Activated CD4-positive, alpha-beta memory T cell treated with anti-CD3 and anti-CD28 coated beads for 36 hours (primary cell): ENCODE data around the gene NUTM2B. TPM values are rescaled to one million over a fixed set of nuclear protein-coding genes. Genes with fewer than 3 reads are reported as not detected.
"Not testable (repeated sequence)": the region's sequence is repeated elsewhere in the genome, so short reads cannot be mapped to it uniquely, and the experiment has no call there.

Experiments used
- CTCF ChIA-PET: fragments of 350-600 bp; sonication (Branson Sonifier 250); formaldehyde crosslinking; loops from one replicate; lab custom pipeline; 2021; ENCODE audit warnings: antibody characterized with exemption, inconsistent platforms; lab: Charles Lee
- POLR2A ChIA-PET: fragments of 350-600 bp; sonication (Branson Sonifier 250); formaldehyde crosslinking; loops from one replicate; lab custom pipeline; 2021; ENCODE audit warnings: antibody characterized with exemption; lab: Charles Lee
- DNase-seq: peaks from one replicate; pipeline ENCODE4 v3.0.0-alpha.2; 2020
- H3K27ac Mint-ChIP-seq: one replicate; pipeline ENCODE4 v1.8.0; 2021; ENCODE audit warnings: mixed read lengths
- H3K27me3 Mint-ChIP-seq: one replicate; pipeline ENCODE4 v1.8.0; 2021; ENCODE audit warnings: mixed read lengths
- H3K36me3 Mint-ChIP-seq: one replicate; pipeline ENCODE4 v1.8.0; 2021; ENCODE audit warnings: mixed read lengths
- H3K4me1 Mint-ChIP-seq: one replicate; pipeline ENCODE4 v1.8.0; 2021; ENCODE audit warnings: low read depth, mixed read lengths
- H3K4me3 Mint-ChIP-seq: one replicate; pipeline ENCODE4 v1.8.0; 2021; ENCODE audit warnings: mild to moderate bottlenecking, mixed read lengths
- H3K9me3 Mint-ChIP-seq: one replicate; pipeline ENCODE4 v1.8.0; 2021; ENCODE audit warnings: mixed read lengths
- intact Hi-C: fragments of 100-400 bp; cut with micrococcal nuclease; formaldehyde crosslinking; loops from one replicate; pipeline ENCODE4 v1.15.1; 2023
- total RNA-seq, 2 experiments: library from RNA; stranded (reverse); gene quantifications; one replicate each; pipeline ENCODE4 v1.2.3, GENCODE V29; 2021

NUTM2B gene
- under 1 TPM; 0.45 to 0.56 TPM for total RNA-seq

GRCh38 chr10:79702927-79703326 is at the start of gene NUTM2B:
Gene NUTM2B, plus strand, starts transcription at chr10:79703227. Its CDS starts 383 bp downstream, at chr10:79703610.
- intact Hi-C loops, H3K4me3 Mint-ChIP-seq, H3K27ac Mint-ChIP-seq, H3K9me3 Mint-ChIP-seq, CTCF ChIA-PET, H3K36me3 Mint-ChIP-seq, POLR2A ChIA-PET, H3K4me1 Mint-ChIP-seq, DNase-seq, H3K27me3 Mint-ChIP-seq: not testable (repeated sequence)

DNA sequence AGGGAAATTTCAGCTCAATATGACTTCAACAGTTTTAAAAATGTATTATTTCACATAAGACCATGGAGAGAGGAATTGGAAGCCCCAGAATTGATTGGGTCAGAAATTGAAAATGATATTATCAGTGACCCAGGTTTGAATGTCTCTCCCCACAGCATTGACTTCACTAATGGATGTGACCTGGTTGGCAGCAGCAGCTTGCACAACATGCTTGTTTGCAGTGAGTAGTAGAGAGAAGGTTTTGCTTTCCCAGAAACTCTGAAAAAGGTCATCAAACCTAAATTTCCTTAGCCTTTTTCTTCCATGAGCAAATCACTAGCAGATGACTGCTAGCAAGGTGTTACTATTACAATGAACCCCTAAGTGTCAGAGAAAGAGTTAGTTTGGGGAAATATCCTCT is 39.7 kb upstream of the NUTM2B start:
- not testable (repeated sequence) for H3K4me3 Mint-ChIP-seq

GRCh38 chr10:79664686-79665085 is 38.3 kb upstream of the NUTM2B start:
- H3K9me3 Mint-ChIP-seq, intact Hi-C loops, DNase-seq, H3K4me3 Mint-ChIP-seq, H3K27me3 Mint-ChIP-seq, H3K4me1 Mint-ChIP-seq, POLR2A ChIA-PET, H3K36me3 Mint-ChIP-seq, H3K27ac Mint-ChIP-seq, CTCF ChIA-PET: not testable (repeated sequence)

More for the DNA sequence above, 39.7 kb upstream of the NUTM2B start:
- H3K9me3 Mint-ChIP-seq, DNase-seq, H3K36me3 Mint-ChIP-seq, H3K27ac Mint-ChIP-seq, H3K4me1 Mint-ChIP-seq, CTCF ChIA-PET, POLR2A ChIA-PET, intact Hi-C loops, H3K27me3 Mint-ChIP-seq: not testable (repeated sequence)

DNA sequence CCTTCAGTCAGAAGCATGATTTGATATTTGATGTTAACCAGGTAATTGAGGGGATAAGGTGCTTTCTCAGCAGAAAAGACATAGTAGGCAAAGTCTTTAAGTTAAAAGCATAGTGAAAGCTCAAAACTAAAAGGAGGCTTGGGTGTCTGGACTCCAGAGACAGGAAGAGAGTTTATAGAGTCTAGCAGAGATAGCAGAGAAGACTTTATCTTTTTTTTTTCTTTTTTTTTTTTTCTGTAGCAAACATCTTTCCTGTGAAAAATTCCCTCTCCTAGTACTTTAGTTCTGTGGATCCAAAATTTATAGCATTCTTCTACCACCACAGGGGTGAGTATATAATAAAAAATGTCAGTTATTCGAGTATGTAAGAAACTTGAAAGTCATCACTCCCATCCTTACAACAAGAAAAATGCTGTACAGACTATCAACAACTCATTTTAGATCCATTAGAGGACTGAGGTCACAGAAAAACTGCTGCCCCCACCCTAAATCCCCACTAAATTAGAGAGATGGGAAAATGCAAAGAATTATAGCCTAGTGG is 33.7 kb upstream of the NUTM2B start:
- H3K36me3 Mint-ChIP-seq, H3K4me3 Mint-ChIP-seq, H3K9me3 Mint-ChIP-seq, intact Hi-C loops, H3K4me1 Mint-ChIP-seq, CTCF ChIA-PET, DNase-seq, H3K27ac Mint-ChIP-seq, POLR2A ChIA-PET, H3K27me3 Mint-ChIP-seq: not testable (repeated sequence)

DNA sequence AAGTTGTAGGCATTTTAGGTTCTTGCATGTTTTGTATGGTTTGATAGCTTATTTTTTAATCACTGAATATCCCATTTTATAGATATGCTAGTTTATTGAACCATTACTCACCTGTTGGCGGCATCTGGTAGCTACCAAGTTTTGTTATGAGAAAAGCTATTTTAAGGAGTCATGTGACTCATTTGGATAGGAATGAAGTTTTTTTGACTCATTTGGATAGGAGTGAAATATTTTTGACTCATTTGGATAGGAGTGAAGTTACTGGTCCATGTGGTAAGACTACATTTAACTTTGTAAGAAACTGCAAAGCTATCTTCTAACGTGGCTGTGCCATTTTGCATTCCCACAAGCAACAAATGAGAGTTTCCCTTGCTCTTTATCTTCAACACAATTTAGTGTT is 28.1 kb upstream of the NUTM2B start:
- H3K4me1 Mint-ChIP-seq, H3K9me3 Mint-ChIP-seq, POLR2A ChIA-PET, H3K36me3 Mint-ChIP-seq, H3K4me3 Mint-ChIP-seq, intact Hi-C loops, CTCF ChIA-PET, H3K27ac Mint-ChIP-seq, H3K27me3 Mint-ChIP-seq: not testable (repeated sequence)
- DNase-seq, result peak; percentile 23

GRCh38 chr10:79683026-79683883 is 19.8 kb upstream of the NUTM2B start:
- intact Hi-C loops, H3K4me3 Mint-ChIP-seq, H3K27ac Mint-ChIP-seq, POLR2A ChIA-PET, DNase-seq, H3K4me1 Mint-ChIP-seq, H3K9me3 Mint-ChIP-seq, CTCF ChIA-PET, H3K27me3 Mint-ChIP-seq: not testable (repeated sequence)
- peaks cover 12% of the 10 kb centered on the region for H3K36me3 Mint-ChIP-seq

- POLR2A ChIA-PET, CTCF ChIA-PET, H3K4me3 Mint-ChIP-seq, H3K4me1 Mint-ChIP-seq, H3K27ac Mint-ChIP-seq, H3K27me3 Mint-ChIP-seq, intact Hi-C loops, DNase-seq, H3K9me3 Mint-ChIP-seq: not testable (repeated sequence)
- H3K36me3 Mint-ChIP-seq, result peaks cover 12% of the 10 kb centered on the region
Observed at GRCh38 chr10:79683884-79684720, 18.9 kb upstream of the NUTM2B start.

DNA sequence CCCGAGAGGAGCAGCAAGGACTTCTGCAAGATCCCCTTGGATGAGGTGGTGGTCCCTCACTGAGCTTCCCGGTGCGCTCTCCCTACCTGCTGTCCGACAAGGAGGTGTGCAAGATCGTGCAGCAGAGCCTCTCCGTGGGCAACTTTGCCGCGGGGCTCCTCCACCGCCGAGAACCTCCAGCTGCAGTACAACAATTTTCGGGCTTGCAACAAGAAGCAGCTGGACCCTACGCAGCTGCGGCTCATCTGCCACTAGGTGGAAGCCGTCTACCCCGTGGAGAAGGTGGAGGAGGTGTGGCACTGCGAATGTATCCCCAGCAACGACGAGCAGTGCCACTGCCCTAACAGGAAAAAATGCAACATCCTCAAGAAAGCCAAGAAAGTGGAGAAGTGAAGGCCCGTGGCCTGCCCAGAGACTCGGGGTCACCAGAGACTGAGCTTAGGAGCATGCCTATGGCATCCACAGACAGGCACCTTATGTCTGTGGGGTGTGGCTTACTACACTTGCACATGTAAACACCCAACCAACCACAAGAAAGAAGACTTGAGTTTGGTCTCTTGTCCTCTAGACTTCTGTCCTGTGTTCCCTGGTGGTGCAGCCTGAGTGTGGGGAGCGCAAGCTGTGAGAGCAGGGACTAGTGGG is 17.9 kb upstream of the NUTM2B start:
- H3K27ac Mint-ChIP-seq, POLR2A ChIA-PET, H3K4me1 Mint-ChIP-seq, H3K4me3 Mint-ChIP-seq, H3K27me3 Mint-ChIP-seq, CTCF ChIA-PET, H3K9me3 Mint-ChIP-seq, intact Hi-C loops: not testable (repeated sequence)
- DNase-seq, result peak; percentile 51
- peaks cover 12% of the 10 kb centered on the region for H3K36me3 Mint-ChIP-seq

GRCh38 chr10:79686595-79686994 is 16.4 kb upstream of the NUTM2B start:
- H3K4me1 Mint-ChIP-seq, H3K9me3 Mint-ChIP-seq, H3K4me3 Mint-ChIP-seq, H3K27me3 Mint-ChIP-seq, intact Hi-C loops, H3K27ac Mint-ChIP-seq, DNase-seq, POLR2A ChIA-PET, CTCF ChIA-PET: not testable (repeated sequence)
- H3K36me3 Mint-ChIP-seq, result peaks cover 12% of the 10 kb centered on the region

DNA sequence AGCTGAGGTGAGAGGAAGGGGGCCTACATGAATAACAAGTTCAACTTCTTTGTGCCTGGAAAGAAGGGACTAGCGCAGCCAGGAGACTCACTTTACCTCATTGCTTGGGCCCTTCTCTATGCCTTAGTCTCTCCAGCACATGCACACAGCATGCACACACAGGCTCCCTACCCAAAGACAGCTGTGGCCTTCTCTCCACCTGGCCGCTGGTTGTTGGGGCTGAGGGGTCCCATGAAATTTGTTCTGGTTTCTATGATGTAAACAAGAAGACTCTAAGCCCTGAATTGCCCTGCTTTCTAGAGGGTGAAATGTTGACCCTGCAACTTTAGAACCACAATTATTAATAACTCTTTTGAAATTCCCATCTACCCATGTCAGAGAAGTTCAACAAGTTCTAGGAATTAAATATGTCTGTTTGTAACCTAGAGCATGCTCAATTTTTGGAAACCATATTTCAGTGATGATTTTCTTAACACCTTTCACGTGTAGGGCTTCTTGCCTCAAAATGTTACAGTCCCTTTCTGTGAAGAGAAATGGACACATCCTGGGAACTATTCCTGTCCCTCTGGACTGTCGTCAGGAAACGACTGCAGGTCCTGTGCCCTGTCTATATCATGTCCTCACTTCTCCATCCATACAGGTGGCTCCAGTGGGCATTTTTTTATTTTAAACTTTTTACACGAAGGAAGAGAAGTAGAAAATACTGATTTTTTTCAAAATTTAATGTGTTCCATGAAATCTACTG is 15.4 kb upstream of the NUTM2B start:
- H3K27me3 Mint-ChIP-seq, CTCF ChIA-PET, H3K4me3 Mint-ChIP-seq, intact Hi-C loops, H3K9me3 Mint-ChIP-seq, H3K4me1 Mint-ChIP-seq, DNase-seq, POLR2A ChIA-PET, H3K27ac Mint-ChIP-seq: not testable (repeated sequence)
- peaks cover 12% of the 10 kb centered on the region for H3K36me3 Mint-ChIP-seq

GRCh38 chr10:79688798-79689197 is 14.2 kb upstream of the NUTM2B start:
- intact Hi-C loops, H3K4me3 Mint-ChIP-seq, H3K27me3 Mint-ChIP-seq, DNase-seq, POLR2A ChIA-PET, H3K4me1 Mint-ChIP-seq, H3K9me3 Mint-ChIP-seq, CTCF ChIA-PET, H3K27ac Mint-ChIP-seq: not testable (repeated sequence)
- peaks cover 11% of the 10 kb centered on the region for H3K36me3 Mint-ChIP-seq
